ENCODE data around the gene SH3D21. TPM values are rescaled to one million over a fixed set of nuclear protein-coding genes. Genes with fewer than 3 reads are reported as not detected.

SH3D21 gene
- total RNA-seq, 1 donor from 2014 or later, result 1.7 TPM

DNA sequence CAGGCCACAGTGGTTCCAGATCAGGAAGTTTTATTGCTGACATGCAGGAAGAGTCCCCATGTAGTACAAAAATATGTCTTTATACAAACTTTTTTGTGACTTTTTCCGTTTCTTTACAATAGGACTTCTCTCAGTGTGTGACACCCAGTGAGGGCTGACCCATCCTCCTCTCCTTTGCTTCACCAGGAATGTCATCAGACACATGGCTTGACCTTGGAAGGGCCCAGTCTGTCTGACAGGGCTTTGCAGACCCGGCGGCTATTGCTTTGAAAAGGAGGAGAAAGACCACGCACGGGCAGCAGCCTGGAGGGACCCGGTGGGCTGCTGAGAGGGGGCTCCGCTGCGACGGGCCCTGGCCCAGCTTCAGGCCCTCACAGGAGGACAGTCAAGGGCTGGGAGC, 33.4 kb downstream of the SH3D21 start:
- no peak overlapping the region for H3K4me3 ChIP-seq (ENCODE audit: low read depth, low read length)
- DNase-seq (ENCODE audit: low read depth), result no peak
- no peaks in the 10 kb centered on the region for H3K36me3 ChIP-seq (ENCODE audit: control insufficient read depth, insufficient read depth, low read length)
- no peaks in the 10 kb centered on the region for H3K27me3 ChIP-seq (ENCODE audit: control insufficient read depth, insufficient read depth, low read length)
- TF ChIP-seq, protein P1, sequence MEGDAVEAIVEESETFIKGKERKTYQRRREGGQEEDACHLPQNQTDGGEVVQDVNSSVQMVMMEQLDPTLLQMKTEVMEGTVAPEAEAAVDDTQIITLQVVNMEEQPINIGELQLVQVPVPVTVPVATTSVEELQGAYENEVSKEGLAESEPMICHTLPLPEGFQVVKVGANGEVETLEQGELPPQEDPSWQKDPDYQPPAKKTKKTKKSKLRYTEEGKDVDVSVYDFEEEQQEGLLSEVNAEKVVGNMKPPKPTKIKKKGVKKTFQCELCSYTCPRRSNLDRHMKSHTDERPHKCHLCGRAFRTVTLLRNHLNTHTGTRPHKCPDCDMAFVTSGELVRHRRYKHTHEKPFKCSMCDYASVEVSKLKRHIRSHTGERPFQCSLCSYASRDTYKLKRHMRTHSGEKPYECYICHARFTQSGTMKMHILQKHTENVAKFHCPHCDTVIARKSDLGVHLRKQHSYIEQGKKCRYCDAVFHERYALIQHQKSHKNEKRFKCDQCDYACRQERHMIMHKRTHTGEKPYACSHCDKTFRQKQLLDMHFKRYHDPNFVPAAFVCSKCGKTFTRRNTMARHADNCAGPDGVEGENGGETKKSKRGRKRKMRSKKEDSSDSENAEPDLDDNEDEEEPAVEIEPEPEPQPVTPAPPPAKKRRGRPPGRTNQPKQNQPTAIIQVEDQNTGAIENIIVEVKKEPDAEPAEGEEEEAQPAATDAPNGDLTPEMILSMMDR (IDR thresholded peaks at IDR 0.05; ENCODE audit: insufficient read depth, low read length, poor library complexity, severe bottlenecking), result no peak

DNA sequence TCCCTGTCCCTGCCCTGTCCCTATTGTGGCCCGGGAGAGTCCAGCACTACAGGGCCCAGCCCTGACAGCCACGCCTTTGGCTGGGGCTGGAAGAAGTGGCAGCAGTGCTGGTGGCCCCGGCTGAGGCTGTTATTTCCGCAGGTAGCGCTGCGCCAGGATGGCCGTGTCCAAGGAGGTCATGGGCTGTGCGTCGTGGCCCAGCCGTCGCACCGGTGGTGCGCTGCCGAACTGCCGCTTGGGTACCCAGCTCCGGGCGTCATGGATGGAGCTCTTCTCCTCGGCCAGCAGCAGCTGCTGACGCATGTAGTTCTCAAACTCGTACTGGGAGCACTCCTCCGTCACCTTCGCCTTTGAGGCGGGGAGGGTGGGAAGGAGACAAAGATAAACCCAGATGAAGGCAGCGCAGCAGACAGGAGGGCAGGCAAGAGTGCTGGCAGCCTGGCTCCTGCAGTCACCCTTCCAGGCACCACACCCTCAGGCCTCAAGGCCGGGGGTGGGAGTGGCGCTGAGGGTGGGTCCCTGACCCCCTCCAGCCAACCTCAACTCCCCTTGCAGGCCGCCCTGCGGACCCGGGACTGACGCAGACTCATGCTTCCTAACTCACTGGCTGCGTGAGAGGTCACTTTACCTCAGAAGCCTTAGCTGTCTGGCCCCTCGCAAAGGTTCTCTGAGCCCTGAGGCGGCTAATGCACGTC, 35.6 kb downstream of the SH3D21 start:
- peaks cover 1% of the 10 kb centered on the region for H3K36me3 ChIP-seq (ENCODE audit: control insufficient read depth, insufficient read depth, low read length)
- no peaks in the 10 kb centered on the region for H3K27me3 ChIP-seq (ENCODE audit: control insufficient read depth, insufficient read depth, low read length)
- H3K4me3 ChIP-seq (ENCODE audit: low read depth, low read length), result no peak overlapping the region
- no peak for DNase-seq (ENCODE audit: low read depth)
- TF ChIP-seq, protein P1 (IDR thresholded peaks at IDR 0.05; ENCODE audit: insufficient read depth, low read length, poor library complexity, severe bottlenecking), result no peak

DNA sequence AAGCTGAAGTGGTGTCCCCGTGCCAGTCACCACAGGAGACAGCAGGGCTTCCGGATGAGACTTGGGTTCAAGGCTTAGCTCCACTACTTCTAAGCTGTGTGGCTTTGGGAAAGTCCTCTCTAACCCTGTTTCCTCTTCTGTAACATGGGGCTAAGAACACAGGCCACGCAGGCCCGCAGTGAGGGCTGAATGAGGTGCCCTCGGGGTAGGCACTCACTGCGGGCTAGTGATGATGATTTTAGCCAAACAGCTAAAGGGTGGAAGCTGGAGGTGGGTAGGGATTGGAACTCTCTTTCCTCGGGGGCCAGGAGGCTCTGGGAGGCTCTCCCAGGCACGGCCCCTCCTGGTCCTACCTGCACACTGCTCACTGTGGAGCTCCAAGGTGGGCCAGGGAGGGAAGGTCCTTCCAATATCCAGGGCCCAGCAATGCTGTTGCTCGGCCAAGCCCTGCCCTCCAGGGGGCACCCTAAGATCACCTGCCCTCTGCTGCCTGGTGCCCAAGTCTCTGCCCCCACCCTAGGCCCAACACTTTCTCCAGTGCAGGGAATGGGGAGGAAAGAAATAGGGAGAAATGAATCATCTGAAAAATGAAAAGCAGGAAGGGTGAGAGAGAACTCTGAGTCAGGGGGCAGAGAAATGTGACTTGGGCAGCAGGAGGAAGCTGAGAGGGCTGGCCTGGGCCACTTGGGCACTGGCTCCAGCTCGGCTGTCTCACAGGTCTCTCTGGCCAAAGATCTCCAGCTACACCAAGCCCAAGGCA, 36.4 kb downstream of the SH3D21 start:
- Histone ChIP-seq H3K27me3 (ENCODE audit: control insufficient read depth, insufficient read depth, low read length) (no peaks in the 10 kb centered on the region), H3K4me3 (ENCODE audit: low read depth, low read length) (no peak overlapping the region), H3K36me3 (ENCODE audit: control insufficient read depth, insufficient read depth, low read length) (peaks cover 1% of the 10 kb centered on the region)
- DNase-seq (ENCODE audit: low read depth), result no peak
- TF ChIP-seq, protein P1 (IDR thresholded peaks at IDR 0.05; ENCODE audit: insufficient read depth, low read length, poor library complexity, severe bottlenecking), result peak; percentile 89

DNA sequence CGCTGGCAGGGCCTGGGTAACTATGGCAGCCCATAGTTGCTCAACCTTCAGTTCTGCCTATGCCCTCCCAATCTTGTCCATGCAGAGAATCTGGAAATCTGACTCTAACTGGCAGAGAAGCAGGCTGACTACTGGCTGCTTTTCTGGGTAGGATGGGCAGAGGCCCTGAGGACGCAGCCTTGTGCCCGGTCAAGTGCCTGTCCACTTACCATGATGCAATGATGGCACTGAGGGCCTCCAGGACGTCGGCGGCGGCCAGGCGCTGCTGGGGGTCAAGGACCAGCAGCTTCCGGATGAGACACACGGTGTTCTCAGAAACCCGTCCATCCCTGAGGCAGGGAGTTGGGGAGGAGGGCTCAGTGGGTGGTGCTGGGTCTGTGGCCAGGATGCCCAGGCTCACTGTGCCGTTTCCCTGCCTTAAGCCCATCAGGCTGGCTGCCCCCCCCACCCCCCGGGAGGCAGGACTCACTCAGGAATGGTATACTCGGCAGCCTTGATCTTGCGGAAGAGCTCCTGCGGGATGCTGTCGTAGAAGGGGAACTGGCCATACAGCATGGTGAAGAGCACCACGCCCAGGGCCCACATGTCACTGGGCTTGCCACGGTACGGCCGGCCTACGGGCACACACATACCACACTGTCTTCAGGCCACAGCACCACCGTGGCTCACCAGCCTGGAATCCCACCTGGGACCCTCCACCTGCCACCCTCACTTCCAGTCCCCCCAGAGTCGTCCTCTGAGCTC, 37.7 kb downstream of the SH3D21 start:
- H3K36me3 ChIP-seq (ENCODE audit: control insufficient read depth, insufficient read depth, low read length), result peaks cover 5% of the 10 kb centered on the region

DNA sequence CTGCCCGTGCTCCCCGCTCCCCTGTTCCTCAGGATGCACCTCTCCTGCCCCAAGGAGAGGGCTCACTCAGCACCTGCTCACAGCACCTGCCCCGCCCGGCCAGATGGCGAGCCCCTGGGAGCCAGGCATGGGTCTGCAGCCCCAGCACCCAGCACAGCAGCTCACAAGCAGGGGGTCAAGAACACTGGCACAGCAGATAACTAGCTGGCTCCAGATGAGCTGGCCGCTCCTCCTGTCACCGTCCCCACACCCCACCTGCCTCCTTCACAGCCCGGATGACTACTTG, 38.2 kb downstream of the SH3D21 start:
- no peak for DNase-seq (ENCODE audit: low read depth)
- no peak overlapping the region for H3K4me3 ChIP-seq (ENCODE audit: low read depth, low read length)
- no peaks in the 10 kb centered on the region for H3K27me3 ChIP-seq (ENCODE audit: control insufficient read depth, insufficient read depth, low read length)
- TF ChIP-seq, protein P1 (IDR thresholded peaks at IDR 0.05; ENCODE audit: insufficient read depth, low read length, poor library complexity, severe bottlenecking), result no peak
- peaks cover 5% of the 10 kb centered on the region for H3K36me3 ChIP-seq (ENCODE audit: control insufficient read depth, insufficient read depth, low read length)

More for the DNA sequence above, 37.7 kb downstream of the SH3D21 start:
- TF ChIP-seq, protein P1 (IDR thresholded peaks at IDR 0.05; ENCODE audit: insufficient read depth, low read length, poor library complexity, severe bottlenecking), result no peak
- Histone ChIP-seq H3K4me3 (ENCODE audit: low read depth, low read length) (no peak overlapping the region), H3K27me3 (ENCODE audit: control insufficient read depth, insufficient read depth, low read length) (no peaks in the 10 kb centered on the region)
- DNase-seq (ENCODE audit: low read depth), result no peak
